ENCODE results near the gene ELOVL3.
A peak's percentile ranks its signal among the peaks of the same experiment; 100 is the strongest.
"Not testable (repeated sequence)": the region's sequence is repeated elsewhere in the genome, so short reads cannot be mapped to it uniquely, and the experiment has no call there.

Gene ELOVL3

DNA sequence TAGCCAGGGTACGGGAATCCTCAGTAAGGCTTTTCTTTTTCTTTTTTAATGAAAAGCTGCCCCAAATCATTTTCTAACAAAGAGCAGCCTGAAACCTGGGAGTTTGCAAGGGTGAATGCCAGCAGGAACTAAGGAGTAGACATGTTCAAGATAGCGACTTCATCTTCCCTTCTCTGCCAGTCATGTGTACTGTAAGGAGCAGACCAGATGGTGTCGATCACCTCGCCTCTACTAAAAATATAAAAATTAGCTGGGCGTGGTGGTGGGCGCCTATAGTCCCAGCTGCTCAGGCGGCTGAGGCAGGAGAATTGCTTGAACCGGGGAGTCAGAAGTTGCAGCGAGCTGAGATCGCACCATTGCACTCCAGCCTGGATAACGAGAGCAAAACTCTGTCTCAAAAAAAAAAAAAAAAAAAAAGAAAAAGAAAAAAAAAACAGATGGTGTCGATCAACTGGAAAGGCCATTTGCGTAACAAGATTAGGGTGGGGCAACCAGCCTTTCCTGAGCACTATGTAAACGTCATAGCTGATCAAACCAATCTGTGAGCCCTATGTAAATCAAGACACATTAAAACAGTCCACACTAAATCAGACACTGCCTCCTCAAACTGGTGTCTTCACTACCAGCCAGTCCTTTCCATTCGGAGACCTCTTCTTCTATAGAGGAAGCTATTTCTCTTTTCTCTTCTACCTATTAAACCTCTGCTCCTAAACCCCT lies 40.1 kb upstream of the ELOVL3 start:
- Histone ChIP-seq H2AFZ (ENCODE audit: low read length) (no peak overlapping the region), H2BK5ac (ENCODE audit: low read length) (no peak overlapping the region), H3K36me3 (replicated peaks in 1 of 2; ENCODE audit: control insufficient read depth in 2 of 2, insufficient read depth in 2 of 2, low read length in 2 of 2) (no peaks in the 10 kb centered on the region), H2BK15ac (ENCODE audit: low read length) (no peak overlapping the region), H4K8ac (ENCODE audit: low read depth, low read length) (no peak overlapping the region), H3K4me2 (ENCODE audit: insufficient read depth, low read length, poor library complexity, severe bottlenecking) (no peak overlapping the region), H3K79me1 (ENCODE audit: low read depth, low read length) (no peaks in the 10 kb centered on the region), H2AK5ac (ENCODE audit: low read depth, low read length) (no peak overlapping the region), H2BK120ac (ENCODE audit: low read depth, low read length) (no peak overlapping the region), H3K14ac (ENCODE audit: low read length) (no peak overlapping the region), H3K9ac (ENCODE audit: low read depth, low read length, poor library complexity) (no peak overlapping the region), H3K23ac (ENCODE audit: low read depth, low read length, poor library complexity) (no peak overlapping the region), H3K4me1 (ENCODE audit: control insufficient read depth in 2 of 2, insufficient read depth in 1 of 2, low read depth in 1 of 2, low read length in 2 of 2) (no peaks in the 10 kb centered on the region), H3K9me3 (replicated peaks in 1 of 2; ENCODE audit: control insufficient read depth in 2 of 2, insufficient read depth in 1 of 2, low read depth in 1 of 2, low read length in 2 of 2) (peaks cover 7 to 10% of the 10 kb centered on the region in 2 donors), H3K4me3 (ENCODE audit: low read length in 2 of 2) (no peak overlapping the region), H3K4ac (ENCODE audit: low read length) (no peak overlapping the region), H3K27ac (replicated peaks; ENCODE audit: low read length) (no peak overlapping the region), H3K27me3 (ENCODE audit: control insufficient read depth in 3 of 3, insufficient read depth in 3 of 3, low read depth in 1 of 3, low read length in 3 of 3) (no peaks in the 10 kb centered on the region), H4K91ac (ENCODE audit: low read depth, low read length, poor library complexity) (no peak overlapping the region), H2BK12ac (ENCODE audit: low read length) (no peak overlapping the region), H3K18ac (ENCODE audit: low read length) (no peak overlapping the region)
- DNase-seq (ENCODE audit: low spot score) = no peak
- WGBS, 2 donors (ENCODE audit: extremely low coverage in 2 of 2, insufficient read length in 2 of 2, insufficient replicate concordance in 1 of 2) = no CpG with 5 or more reads among the region's 15 CpGs

DNA sequence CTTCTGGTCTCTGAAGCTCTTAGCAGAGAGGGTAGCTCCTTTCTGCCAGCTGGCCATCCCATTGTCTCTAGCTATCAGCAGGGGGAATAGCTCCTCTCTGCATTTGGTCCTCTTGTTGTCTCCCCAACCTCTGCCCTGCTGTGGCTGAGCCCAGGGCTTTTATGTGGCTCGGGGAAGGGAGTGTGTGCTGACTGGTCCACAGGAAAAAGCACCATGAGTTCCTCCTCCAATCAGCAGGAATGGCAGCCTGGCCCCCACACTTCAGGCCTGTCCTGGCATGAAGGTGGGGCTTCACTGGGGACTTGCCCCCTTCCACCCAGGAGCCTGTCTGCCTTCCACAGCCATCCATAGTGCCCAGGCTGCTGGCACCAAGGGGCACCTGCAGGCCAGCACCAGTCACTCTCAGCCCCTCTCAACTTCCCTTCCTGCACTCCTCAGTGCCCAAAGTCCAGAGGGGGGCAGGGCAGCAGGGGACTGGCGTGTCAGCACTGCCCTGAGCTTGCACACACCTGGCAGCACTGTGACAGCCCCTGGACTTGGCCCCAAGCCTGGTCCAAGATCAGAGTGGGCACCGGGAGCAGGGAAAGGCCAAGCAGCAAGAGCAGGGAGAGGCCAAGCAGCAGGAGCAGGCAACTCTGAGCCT lies 37.7 kb upstream of the ELOVL3 start:
- no peak overlapping the region for H3K14ac ChIP-seq (ENCODE audit: low read length)
- no peaks in the 10 kb centered on the region for H3K4me1 ChIP-seq (ENCODE audit: control insufficient read depth in 2 of 2, insufficient read depth in 1 of 2, low read depth in 1 of 2, low read length in 2 of 2)
- H3K9ac ChIP-seq (ENCODE audit: low read depth, low read length, poor library complexity) = no peak overlapping the region
- H2AK5ac ChIP-seq (ENCODE audit: low read depth, low read length) = no peak overlapping the region
- no peak overlapping the region for H3K4me3 ChIP-seq (ENCODE audit: low read length in 2 of 2)
- H3K18ac ChIP-seq (ENCODE audit: low read length) = peak overlapping the region; percentile 58
- H4K91ac ChIP-seq (ENCODE audit: low read depth, low read length, poor library complexity) = no peak overlapping the region
- no peaks in the 10 kb centered on the region for H3K27me3 ChIP-seq (ENCODE audit: control insufficient read depth in 3 of 3, insufficient read depth in 3 of 3, low read depth in 1 of 3, low read length in 3 of 3)
- H2BK15ac ChIP-seq (ENCODE audit: low read length) = peak overlapping the region; percentile 52
- no peak overlapping the region for H3K4ac ChIP-seq (ENCODE audit: low read length)
- H2BK12ac ChIP-seq (ENCODE audit: low read length) = peak overlapping the region; percentile 34
- H2BK120ac ChIP-seq (ENCODE audit: low read depth, low read length) = no peak overlapping the region
- peaks cover 12 to 24% of the 10 kb centered on the region in 2 donors for H3K9me3 ChIP-seq (replicated peaks in 1 of 2; ENCODE audit: control insufficient read depth in 2 of 2, insufficient read depth in 1 of 2, low read depth in 1 of 2, low read length in 2 of 2)
- no peak overlapping the region for H3K4me2 ChIP-seq (ENCODE audit: insufficient read depth, low read length, poor library complexity, severe bottlenecking)
- DNase-seq (ENCODE audit: low spot score) = no peak
- H4K8ac ChIP-seq (ENCODE audit: low read depth, low read length) = no peak overlapping the region
- peak overlapping the region; percentile 77 for H2BK5ac ChIP-seq (ENCODE audit: low read length)
- no peaks in the 10 kb centered on the region for H3K36me3 ChIP-seq (replicated peaks in 1 of 2; ENCODE audit: control insufficient read depth in 2 of 2, insufficient read depth in 2 of 2, low read length in 2 of 2)
- no peak overlapping the region for H3K27ac ChIP-seq (replicated peaks; ENCODE audit: low read length)
- H2AFZ ChIP-seq (ENCODE audit: low read length) = no peak overlapping the region
- H3K79me1 ChIP-seq (ENCODE audit: low read depth, low read length) = no peaks in the 10 kb centered on the region
- peak overlapping the region; percentile 69 for H3K23ac ChIP-seq (ENCODE audit: low read depth, low read length, poor library complexity)
- no CpG with 5 or more reads among the region's 3 CpGs for WGBS, 2 donors (ENCODE audit: extremely low coverage in 2 of 2, insufficient read length in 2 of 2, insufficient replicate concordance in 1 of 2)

DNA sequence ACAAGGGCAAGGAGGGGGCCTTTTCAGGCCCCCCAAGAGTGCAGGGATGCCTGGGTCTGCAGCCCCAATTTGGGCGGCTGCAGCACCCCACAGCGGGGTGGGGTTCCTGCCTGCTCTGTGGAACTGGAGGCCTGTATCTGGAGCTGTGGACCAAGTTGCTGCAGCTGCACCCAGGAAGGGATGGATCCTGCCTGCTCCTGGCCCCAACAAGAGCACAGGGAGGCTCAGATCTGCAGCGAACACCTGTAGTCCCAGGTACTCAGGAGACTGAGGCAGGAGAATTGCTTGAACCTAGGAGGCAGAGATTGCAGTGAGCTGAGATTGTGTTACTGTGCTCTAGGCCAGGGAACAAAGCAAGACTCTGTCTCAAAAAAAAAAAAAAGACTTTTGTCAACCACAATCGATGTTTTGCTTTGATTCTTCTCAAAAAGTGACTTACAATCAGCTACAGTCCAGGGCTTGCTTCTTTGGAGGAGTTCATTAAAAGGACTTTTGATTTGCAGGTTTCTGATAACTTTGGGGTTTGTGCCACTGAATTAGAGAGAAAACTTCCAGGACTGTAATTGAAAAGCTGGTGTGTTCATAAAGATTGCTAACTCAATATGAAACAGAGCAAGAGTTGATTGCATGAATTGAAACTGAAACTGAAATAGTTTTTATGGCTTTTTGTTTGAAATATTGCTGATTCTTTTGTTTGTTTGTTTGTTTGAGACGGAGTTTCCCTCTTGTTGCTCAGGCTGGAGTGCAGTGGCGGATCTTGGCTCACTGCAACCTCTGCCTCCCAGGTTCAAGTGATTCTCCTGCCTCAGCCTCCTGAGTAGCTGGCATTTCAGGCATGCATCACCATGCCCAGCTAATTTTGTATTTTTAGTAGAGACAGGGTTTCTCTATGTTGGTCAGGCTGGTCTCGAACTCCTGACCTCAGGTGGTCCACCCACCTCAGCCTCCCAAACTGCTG lies 36.9 kb upstream of the ELOVL3 start:
- H3K27me3 ChIP-seq (ENCODE audit: control insufficient read depth in 3 of 3, insufficient read depth in 3 of 3, low read depth in 1 of 3, low read length in 3 of 3); H3K27ac ChIP-seq (replicated peaks; ENCODE audit: low read length); H3K4me1 ChIP-seq (ENCODE audit: control insufficient read depth in 2 of 2, insufficient read depth in 1 of 2, low read depth in 1 of 2, low read length in 2 of 2); H3K14ac ChIP-seq (ENCODE audit: low read length); H3K4me3 ChIP-seq (ENCODE audit: low read length in 2 of 2); H2BK12ac ChIP-seq (ENCODE audit: low read length); DNase-seq (ENCODE audit: low spot score); H3K4ac ChIP-seq (ENCODE audit: low read length); H4K91ac ChIP-seq (ENCODE audit: low read depth, low read length, poor library complexity); H4K8ac ChIP-seq (ENCODE audit: low read depth, low read length); H3K36me3 ChIP-seq (replicated peaks in 1 of 2; ENCODE audit: control insufficient read depth in 2 of 2, insufficient read depth in 2 of 2, low read length in 2 of 2); H3K4me2 ChIP-seq (ENCODE audit: insufficient read depth, low read length, poor library complexity, severe bottlenecking); H3K23ac ChIP-seq (ENCODE audit: low read depth, low read length, poor library complexity); H2BK120ac ChIP-seq (ENCODE audit: low read depth, low read length); H2AFZ ChIP-seq (ENCODE audit: low read length); H3K79me1 ChIP-seq (ENCODE audit: low read depth, low read length); H2AK5ac ChIP-seq (ENCODE audit: low read depth, low read length): not testable (repeated sequence)
- Histone ChIP-seq H3K18ac (ENCODE audit: low read length) (peak overlapping the region; percentile 24), H2BK15ac (ENCODE audit: low read length) (peak overlapping the region; percentile 52), H3K9ac (ENCODE audit: low read depth, low read length, poor library complexity) (peak overlapping the region; percentile 56), H3K9me3 (replicated peaks in 1 of 2; ENCODE audit: control insufficient read depth in 2 of 2, insufficient read depth in 1 of 2, low read depth in 1 of 2, low read length in 2 of 2) (peaks cover 12 to 24% of the 10 kb centered on the region in 2 donors), H2BK5ac (ENCODE audit: low read length) (peak overlapping the region; percentile 77)
- no CpG with 5 or more reads among the region's 7 CpGs for WGBS, 2 donors (ENCODE audit: extremely low coverage in 2 of 2, insufficient read length in 2 of 2, insufficient replicate concordance in 1 of 2)

Data from neuronal stem cell (in vitro differentiated cells).